ENCODE measurements around the gene RAMP3.

GRCh38 chr7:45171946-45172345 is 14.4 kb downstream of the RAMP3 start:
- TF ChIP-seq CTCF (optimal IDR thresholded peaks at IDR 0.05 in 1 of 3, IDR thresholded peaks at IDR 0.05 in 1 of 3, conservative IDR thresholded peaks at IDR 0.05 in 1 of 3; ENCODE audit: extremely low read depth in 1 of 3, insufficient read depth in 2 of 3, low read length in 3 of 3) (no peak), EZH2 (IDR thresholded peaks at IDR 0.05; ENCODE audit: low read length) (no peak)

All from keratinocyte (primary cell).